Activated T-helper 9 cell treated with anti-CD3 and anti-CD28 coated beads, Interleukin-2, amount 50 U/mL, for 16 hours (primary cell): ENCODE results near the gene CAMTA1.
"Not testable (repeated sequence)": the region's sequence is repeated elsewhere in the genome, so short reads cannot be mapped to it uniquely, and the experiment has no call there.

Source experiments
- DNase-seq: peaks from one replicate; pipeline ENCODE4 v3.0.0-alpha.2; 2020; ENCODE audit warnings: low read depth

Gene CAMTA1

DNA sequence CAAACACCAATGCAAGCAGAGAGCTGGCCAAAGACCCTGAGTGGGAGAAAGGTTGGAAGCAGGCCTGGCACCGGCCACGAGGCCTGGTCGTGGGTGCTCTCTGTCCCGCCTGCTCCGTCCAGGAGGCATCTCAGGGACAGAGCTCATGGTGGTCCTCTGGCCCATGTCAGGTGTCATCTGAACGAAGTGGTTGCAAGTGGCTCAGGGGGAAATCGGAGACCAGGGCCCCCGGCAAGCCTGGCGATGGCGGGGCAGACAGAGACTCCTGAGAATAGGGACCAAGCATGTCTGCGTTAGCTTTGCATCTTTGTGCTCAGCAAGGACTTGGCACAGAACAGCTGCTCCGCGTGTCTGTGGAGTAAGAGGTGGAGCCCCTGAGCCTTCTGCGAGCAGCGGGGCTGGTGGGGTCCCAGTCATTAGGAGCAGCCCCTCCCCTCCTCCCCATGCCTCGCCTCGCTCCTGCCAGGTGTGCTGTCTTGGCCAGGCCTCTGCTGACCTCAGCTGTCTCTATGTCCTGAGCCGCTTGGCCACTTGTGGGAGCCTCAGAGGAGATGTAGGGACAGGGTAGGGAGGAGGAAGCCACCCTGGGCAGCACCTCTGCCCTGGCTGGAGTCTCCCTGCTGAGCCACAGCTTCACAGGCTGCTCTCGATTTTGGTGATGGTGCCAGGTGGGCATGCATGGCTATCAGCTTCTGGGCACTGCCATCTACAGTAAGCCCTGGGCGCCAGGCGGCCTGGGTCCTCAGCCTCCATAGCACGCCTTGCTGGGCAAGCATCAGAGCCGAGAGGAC, 622.9 kb downstream of the CAMTA1 start:
- no peak for DNase-seq

DNA sequence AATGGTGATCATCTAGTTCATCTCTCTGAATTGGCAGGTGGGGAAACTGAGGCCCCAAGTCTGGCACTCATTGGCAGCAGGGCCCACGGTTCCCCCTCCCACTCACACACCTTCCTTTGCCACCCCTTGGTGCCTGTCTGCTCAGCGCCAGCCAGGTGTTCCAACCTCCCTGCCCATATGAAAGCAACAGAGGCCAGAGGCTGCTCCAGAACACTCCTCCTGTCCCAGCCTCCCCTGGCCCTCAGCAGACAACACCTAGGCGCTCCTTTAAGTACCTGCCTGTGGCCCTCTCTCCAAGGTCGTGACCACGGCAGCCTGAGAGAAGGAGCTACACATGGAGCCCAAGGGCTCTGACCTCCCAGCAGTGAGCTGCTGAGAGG, 623.5 kb downstream of the CAMTA1 start:
- DNase-seq, result no peak

- no peak for DNase-seq
Measured at GRCh38 chr1:7409278-7409677, 624.0 kb downstream of the CAMTA1 start.

- DNase-seq, result no peak
Measured at GRCh38 chr1:7410156-7410555, 624.9 kb downstream of the CAMTA1 start.

- not testable (repeated sequence) for DNase-seq
Measured at GRCh38 chr1:7417618-7418017, 632.4 kb downstream of the CAMTA1 start.

GRCh38 chr1:7418442-7419080, 633.3 kb downstream of the CAMTA1 start:
- no peak for DNase-seq

- DNase-seq, result no peak
Measured at GRCh38 chr1:7420098-7420445, 634.8 kb downstream of the CAMTA1 start.

- DNase-seq, result no peak
Measured at GRCh38 chr1:7420470-7421100, 635.3 kb downstream of the CAMTA1 start.

- no peak for DNase-seq
Measured at GRCh38 chr1:7421471-7422075, 636.3 kb downstream of the CAMTA1 start.

- DNase-seq, result no peak
Measured at GRCh38 chr1:7422081-7422480, 636.8 kb downstream of the CAMTA1 start.

DNA sequence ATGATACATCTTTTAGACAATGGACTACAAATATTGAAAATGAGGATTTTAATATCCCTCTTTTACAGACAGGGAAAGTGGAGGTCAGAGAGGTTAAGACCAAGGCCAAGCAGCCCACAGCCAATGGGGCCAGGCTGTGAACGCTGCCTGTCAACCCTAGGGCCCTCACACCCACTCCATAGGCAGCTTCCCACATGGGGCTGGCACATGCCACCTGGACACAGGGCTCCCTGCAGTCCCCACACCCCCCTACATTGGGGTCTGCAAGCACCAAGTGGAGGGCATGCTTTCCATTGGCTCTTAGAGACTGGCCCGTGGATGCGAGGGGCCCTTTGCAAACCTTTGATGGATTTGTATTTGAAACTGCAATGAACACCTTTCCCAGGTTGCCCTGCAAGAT, 637.3 kb downstream of the CAMTA1 start:
- DNase-seq, result no peak

DNA sequence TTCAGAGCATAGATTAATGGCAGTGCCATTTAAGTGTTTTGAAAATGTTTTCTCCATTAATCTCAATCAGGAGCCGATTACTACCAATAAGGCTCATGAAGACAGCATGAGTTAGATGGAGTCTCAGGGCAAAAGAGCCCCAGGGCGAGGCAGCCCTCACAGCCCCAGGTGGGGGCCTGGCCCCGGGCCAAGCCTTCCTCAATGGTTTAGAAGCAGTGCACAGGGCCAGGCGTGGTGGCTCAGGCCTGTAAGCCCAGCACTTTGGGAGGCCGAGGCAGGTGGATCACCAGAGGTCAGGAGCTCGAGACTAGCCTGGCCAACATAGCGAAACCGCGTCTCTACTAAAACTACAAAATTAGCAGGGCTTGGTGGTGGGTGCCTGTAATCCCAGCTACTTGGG, 637.7 kb downstream of the CAMTA1 start:
- DNase-seq, result no peak

- no peak for DNase-seq
Measured at GRCh38 chr1:7424352-7424890, 639.2 kb downstream of the CAMTA1 start.

GRCh38 chr1:7425229-7425628, 640.0 kb downstream of the CAMTA1 start:
- no peak for DNase-seq

GRCh38 chr1:7425771-7426170, 640.5 kb downstream of the CAMTA1 start:
- no peak for DNase-seq

GRCh38 chr1:7426780-7427604, 641.7 kb downstream of the CAMTA1 start:
- DNase-seq, result no peak

DNA sequence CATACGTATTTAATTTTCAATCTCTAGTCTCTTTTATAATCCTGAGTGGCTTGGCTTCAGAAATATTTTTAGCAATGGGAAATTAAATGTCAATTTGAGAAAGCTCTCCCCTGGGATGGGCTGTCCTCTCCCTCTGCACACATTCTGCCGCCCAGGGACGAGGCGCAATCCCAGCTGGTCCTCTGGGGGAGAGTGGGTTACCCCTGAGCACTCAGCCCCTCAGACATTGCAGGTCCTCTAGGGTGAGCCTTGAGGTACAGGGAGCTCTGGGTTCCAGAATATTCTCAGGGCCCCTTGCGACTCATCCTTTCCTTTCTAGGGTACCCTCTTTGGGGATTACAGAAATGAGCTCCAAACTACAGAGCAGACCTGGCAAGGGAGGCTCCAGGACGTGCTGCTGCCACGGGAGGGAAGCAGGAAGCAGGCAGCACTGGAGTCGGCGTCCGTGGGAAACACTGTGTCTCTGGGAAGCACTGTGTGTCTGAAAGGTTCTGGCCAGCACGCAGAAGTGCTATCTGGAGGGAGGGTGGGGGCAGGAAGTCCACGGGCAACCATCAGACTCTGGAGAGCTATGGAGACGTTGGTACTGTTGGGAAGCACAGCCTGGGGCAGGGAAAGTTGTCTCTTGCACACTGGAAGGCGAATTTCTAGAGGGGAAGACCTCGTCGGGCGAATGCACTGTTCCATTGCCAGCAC, 642.5 kb downstream of the CAMTA1 start:
- no peak for DNase-seq

DNA sequence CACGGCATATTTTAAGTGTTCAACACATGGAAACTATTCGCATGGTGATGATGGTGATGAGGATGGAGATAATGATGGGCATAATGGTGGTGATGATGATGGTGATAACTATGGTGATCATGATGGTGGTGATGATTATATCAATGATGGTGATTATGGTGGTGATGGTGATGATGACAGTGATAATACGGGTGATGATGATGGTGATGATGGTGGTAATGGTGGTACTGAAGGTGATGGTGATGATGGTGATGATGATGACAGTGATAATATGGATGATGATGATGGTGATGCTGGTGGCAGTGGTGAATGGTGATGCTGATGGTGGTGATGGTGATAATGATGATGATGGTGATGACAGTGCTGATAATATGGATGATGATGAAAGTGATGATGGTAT, 644.0 kb downstream of the CAMTA1 start:
- DNase-seq, result no peak

- DNase-seq, result no peak
Measured at GRCh38 chr1:7430047-7430608, 644.9 kb downstream of the CAMTA1 start.

GRCh38 chr1:7430691-7431090, 645.4 kb downstream of the CAMTA1 start:
- no peak for DNase-seq
